ENCODE data around the gene ATG16L2.

DNA sequence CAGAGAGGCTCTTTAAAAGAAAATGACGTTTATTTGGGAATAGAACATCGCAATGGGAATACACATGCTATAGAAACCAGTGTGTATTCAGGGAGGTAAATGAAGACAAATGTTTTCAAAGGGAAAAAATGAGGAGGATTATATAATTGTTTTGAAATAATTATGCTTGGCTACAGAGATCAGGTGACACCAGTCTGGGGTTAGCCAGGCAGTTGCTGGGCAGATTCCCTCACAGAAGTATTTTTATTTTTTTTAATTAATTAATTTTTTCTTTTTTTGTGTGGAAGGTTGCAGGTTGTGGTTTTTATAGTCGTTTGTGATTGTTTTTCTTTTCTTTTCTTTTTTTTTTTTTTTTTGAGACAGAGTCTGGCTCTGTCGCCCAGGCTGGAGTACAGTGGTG, 14.8 kb upstream of the ATG16L2 start:
- no peak for TF ChIP-seq CTCF (conservative IDR thresholded peaks at IDR 0.05; ENCODE audit: low read depth, low read length)
- TF ChIP-seq EZH2phosphoT487 (IDR thresholded peaks at IDR 0.05; ENCODE audit: borderline replicate concordance, low read length): no peak
- no peak for TF ChIP-seq EZH2 (IDR thresholded peaks at IDR 0.05; ENCODE audit: low read length, unreplicated experiment)
